ENCODE data around the gene ORAI2.

DNA sequence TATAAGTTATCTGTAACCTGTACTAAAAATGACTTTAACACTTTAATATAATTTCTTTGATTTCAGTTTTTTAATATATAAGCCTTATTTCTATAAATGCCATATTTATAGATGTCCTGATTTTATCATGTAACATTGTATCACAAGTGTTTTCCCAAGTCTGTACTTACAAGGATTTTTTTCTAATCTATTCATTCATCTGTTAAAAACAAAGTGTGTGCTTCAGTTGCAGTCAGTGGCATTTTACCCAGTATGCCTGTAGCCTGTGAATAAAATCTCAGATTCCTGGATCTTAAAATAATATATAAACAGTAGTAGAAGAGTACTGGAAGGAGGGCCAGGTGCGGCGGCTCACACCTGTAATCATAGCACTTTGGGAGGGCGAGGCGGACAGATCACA is 19.8 kb upstream of the ORAI2 start:
- TF ChIP-seq, protein P1, sequence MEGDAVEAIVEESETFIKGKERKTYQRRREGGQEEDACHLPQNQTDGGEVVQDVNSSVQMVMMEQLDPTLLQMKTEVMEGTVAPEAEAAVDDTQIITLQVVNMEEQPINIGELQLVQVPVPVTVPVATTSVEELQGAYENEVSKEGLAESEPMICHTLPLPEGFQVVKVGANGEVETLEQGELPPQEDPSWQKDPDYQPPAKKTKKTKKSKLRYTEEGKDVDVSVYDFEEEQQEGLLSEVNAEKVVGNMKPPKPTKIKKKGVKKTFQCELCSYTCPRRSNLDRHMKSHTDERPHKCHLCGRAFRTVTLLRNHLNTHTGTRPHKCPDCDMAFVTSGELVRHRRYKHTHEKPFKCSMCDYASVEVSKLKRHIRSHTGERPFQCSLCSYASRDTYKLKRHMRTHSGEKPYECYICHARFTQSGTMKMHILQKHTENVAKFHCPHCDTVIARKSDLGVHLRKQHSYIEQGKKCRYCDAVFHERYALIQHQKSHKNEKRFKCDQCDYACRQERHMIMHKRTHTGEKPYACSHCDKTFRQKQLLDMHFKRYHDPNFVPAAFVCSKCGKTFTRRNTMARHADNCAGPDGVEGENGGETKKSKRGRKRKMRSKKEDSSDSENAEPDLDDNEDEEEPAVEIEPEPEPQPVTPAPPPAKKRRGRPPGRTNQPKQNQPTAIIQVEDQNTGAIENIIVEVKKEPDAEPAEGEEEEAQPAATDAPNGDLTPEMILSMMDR (IDR thresholded peaks at IDR 0.05; ENCODE audit: insufficient read depth, low read length), result no peak
- TF ChIP-seq POLR2AphosphoS5 (IDR thresholded peaks at IDR 0.05; ENCODE audit: low read depth), result no peak
- TF ChIP-seq, protein P2, sequence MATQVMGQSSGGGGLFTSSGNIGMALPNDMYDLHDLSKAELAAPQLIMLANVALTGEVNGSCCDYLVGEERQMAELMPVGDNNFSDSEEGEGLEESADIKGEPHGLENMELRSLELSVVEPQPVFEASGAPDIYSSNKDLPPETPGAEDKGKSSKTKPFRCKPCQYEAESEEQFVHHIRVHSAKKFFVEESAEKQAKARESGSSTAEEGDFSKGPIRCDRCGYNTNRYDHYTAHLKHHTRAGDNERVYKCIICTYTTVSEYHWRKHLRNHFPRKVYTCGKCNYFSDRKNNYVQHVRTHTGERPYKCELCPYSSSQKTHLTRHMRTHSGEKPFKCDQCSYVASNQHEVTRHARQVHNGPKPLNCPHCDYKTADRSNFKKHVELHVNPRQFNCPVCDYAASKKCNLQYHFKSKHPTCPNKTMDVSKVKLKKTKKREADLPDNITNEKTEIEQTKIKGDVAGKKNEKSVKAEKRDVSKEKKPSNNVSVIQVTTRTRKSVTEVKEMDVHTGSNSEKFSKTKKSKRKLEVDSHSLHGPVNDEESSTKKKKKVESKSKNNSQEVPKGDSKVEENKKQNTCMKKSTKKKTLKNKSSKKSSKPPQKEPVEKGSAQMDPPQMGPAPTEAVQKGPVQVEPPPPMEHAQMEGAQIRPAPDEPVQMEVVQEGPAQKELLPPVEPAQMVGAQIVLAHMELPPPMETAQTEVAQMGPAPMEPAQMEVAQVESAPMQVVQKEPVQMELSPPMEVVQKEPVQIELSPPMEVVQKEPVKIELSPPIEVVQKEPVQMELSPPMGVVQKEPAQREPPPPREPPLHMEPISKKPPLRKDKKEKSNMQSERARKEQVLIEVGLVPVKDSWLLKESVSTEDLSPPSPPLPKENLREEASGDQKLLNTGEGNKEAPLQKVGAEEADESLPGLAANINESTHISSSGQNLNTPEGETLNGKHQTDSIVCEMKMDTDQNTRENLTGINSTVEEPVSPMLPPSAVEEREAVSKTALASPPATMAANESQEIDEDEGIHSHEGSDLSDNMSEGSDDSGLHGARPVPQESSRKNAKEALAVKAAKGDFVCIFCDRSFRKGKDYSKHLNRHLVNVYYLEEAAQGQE (IDR thresholded peaks at IDR 0.05; ENCODE audit: insufficient replicate concordance, low read depth), result no peak
